Hepatocyte (in vitro differentiated cells): ENCODE results near the gene MRNIP. TPM values are rescaled to one million over a fixed set of nuclear protein-coding genes. Genes with fewer than 3 reads are reported as not detected.

ENCODE experiments used
- DNase-seq: peaks from one replicate; pipeline ENCODE4 v3.0.0-alpha.2; 2016; ENCODE audit warnings: low spot score
- H2AFZ ChIP-seq: fragments of 200-600 bp; sonication (generic); 2 replicates; pipeline ENCODE4 v1.6.0; 2016; ENCODE audit warnings: antibody characterized with exemption, mild to moderate bottlenecking
- H3K27ac ChIP-seq: fragments of 200-600 bp; sonication (generic); 2 replicates; pipeline ENCODE4 v1.5.1; 2016; ENCODE audit warnings: mild to moderate bottlenecking
- H3K27me3 ChIP-seq: fragments of 200-600 bp; sonication (generic); 2 replicates; pipeline ENCODE4 v1.6.1; 2016
- H3K36me3 ChIP-seq: fragments of 200-600 bp; sonication (generic); replicated peaks from 2 replicates; pipeline ENCODE4 v1.5.1; 2016; ENCODE audit warnings: low read depth; ENCODE audit not compliant: insufficient read depth
- H3K4me1 ChIP-seq: fragments of 200-600 bp; sonication (generic); 2 replicates; pipeline ENCODE4 v1.5.1; 2016; ENCODE audit warnings: mild to moderate bottlenecking, moderate library complexity; ENCODE audit not compliant: insufficient read depth
- H3K4me2 ChIP-seq: fragments of 200-600 bp; sonication (generic); 2 replicates; pipeline ENCODE4 v1.6.0; 2016
- H3K4me3 ChIP-seq: fragments of 200-600 bp; sonication (generic); 2 replicates; pipeline ENCODE4 v1.5.1; 2016; ENCODE audit warnings: mild to moderate bottlenecking
- H3K79me2 ChIP-seq: fragments of 200-600 bp; sonication (generic); 2 replicates; pipeline ENCODE4 v1.6.0; 2017; ENCODE audit warnings: mild to moderate bottlenecking
- H3K9me2 ChIP-seq: fragments of 200-600 bp; sonication (generic); replicated peaks from 2 replicates; pipeline ENCODE4 v1.6.0; 2017; ENCODE audit warnings: mild to moderate bottlenecking; ENCODE audit not compliant: insufficient read depth
- H3K9me3 ChIP-seq: fragments of 200-600 bp; sonication (generic); 2 replicates; pipeline ENCODE4 v1.5.1; 2016; ENCODE audit warnings: low read depth, mild to moderate bottlenecking
- H4K20me1 ChIP-seq: fragments of 200-600 bp; sonication (generic); 2 replicates; pipeline ENCODE4 v1.6.0; 2016; ENCODE audit warnings: mild to moderate bottlenecking; ENCODE audit not compliant: insufficient read depth, poor library complexity, severe bottlenecking
- EZH2 ChIP-seq: fragments of 200-600 bp; sonication (generic); IDR thresholded peaks from 2 replicates; pipeline ENCODE4 v1.6.1; 2016; ENCODE audit warnings: antibody characterized with exemption, mild to moderate bottlenecking, borderline replicate concordance
- EZH2phosphoT487 ChIP-seq: fragments of 200-600 bp; sonication (generic); IDR thresholded peaks from one replicate; pipeline ENCODE4 v1.6.1; 2018; ENCODE audit warnings: antibody characterized with exemption, mild to moderate bottlenecking, low read depth, moderate library complexity; ENCODE audit not compliant: unreplicated experiment, severe bottlenecking
- WGBS: methylation state at CpG from one replicate; pipeline ENCODE4 v1.1.6; 2016; ENCODE audit warnings: low lambda C conversion rate; ENCODE audit errors: missing lambda C conversion rate; 5-methylcytosine and 5-hydroxymethylcytosine counted together
- polyA plus RNA-seq: library from polyadenylated mRNA; unstranded; fragments of >200 nt; fragmentation: Nextera tagmentation; extraction: Ambion mirVana; gene quantifications from 2 replicates; pipeline ENCODE4 v1.2.1, GENCODE V29; 2016
- total RNA-seq: library from RNA; depleted of rRNA; stranded (reverse); fragments of >200 nt; gene quantifications from 2 replicates; pipeline ENCODE4 v1.2.3, GENCODE V29; 2014
- TF ChIP-seq, protein P1 (sequence below): fragments of 200-600 bp; sonication (generic); IDR thresholded peaks from 2 replicates; pipeline ENCODE4 v1.5.1; 2016; ENCODE audit warnings: antibody characterized with exemption, mild to moderate bottlenecking; ENCODE audit not compliant: poor library complexity

The MRNIP gene
- total and polyA plus RNA-seq, 2 experiments from 2014 or later, result 21.2 to 28.5 TPM

DNA sequence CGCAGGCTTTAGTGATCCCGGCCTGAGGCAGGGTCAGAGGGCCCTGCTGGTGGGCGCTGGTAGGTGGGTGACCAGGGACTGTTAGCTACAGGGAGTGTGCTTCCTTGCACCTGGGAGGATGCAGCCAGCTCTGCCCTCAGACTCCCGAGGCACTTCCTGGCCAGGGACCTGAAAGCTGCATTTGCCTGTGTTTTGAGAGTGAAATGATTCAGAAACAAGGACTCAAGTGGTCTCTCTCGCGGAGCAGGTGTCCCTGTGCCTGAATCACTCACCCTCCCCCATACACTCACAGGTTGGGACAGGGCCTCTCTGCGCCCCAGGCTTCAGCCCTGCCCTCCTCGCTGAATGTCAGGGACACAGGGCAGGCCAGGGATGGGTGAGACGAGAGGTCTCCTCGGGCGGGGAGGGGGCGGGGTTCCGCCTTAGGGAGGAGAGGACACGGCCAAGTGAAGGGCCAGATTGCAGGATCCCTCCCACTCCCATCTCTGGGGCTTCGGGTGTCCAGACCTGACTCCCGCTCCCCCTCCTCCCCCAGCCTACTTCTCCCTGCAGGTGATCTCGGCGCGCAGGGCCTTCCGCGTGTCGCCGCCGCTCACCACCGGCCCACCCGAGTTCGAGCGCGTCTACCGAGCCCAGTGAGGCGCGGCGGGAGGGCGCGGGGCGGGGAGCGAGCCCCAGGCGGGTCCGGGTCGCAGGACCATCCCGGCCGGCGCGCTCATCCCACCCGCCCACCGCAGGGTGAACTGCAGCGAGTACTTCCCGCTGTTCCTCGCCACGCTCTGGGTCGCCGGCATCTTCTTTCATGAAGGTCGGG lies 63.4 kb downstream of the MRNIP start:
- no peaks in the 10 kb centered on the region for H3K79me2 ChIP-seq
- TF ChIP-seq EZH2 (no peak), EZH2phosphoT487 (no peak)
- TF ChIP-seq, protein P1, sequence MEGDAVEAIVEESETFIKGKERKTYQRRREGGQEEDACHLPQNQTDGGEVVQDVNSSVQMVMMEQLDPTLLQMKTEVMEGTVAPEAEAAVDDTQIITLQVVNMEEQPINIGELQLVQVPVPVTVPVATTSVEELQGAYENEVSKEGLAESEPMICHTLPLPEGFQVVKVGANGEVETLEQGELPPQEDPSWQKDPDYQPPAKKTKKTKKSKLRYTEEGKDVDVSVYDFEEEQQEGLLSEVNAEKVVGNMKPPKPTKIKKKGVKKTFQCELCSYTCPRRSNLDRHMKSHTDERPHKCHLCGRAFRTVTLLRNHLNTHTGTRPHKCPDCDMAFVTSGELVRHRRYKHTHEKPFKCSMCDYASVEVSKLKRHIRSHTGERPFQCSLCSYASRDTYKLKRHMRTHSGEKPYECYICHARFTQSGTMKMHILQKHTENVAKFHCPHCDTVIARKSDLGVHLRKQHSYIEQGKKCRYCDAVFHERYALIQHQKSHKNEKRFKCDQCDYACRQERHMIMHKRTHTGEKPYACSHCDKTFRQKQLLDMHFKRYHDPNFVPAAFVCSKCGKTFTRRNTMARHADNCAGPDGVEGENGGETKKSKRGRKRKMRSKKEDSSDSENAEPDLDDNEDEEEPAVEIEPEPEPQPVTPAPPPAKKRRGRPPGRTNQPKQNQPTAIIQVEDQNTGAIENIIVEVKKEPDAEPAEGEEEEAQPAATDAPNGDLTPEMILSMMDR, result no peak
- H3K27ac ChIP-seq, result peak overlapping the region; percentile 94
- peaks cover 10% of the 10 kb centered on the region for H3K4me1 ChIP-seq
- peak overlapping the region; percentile 50 for H3K4me3 ChIP-seq
- H3K27me3 ChIP-seq, result no peaks in the 10 kb centered on the region
- no peaks in the 10 kb centered on the region for H3K36me3 ChIP-seq
- no peaks in the 10 kb centered on the region for H3K9me2 ChIP-seq
- no peaks in the 10 kb centered on the region for H3K9me3 ChIP-seq
- no peaks in the 10 kb centered on the region for H4K20me1 ChIP-seq
- H3K4me2 ChIP-seq, result peak overlapping the region; percentile 99
- H2AFZ ChIP-seq, result peak overlapping the region; percentile 84
- 20% methylated on average over 17 of the region's 53 CpGs for WGBS
- peak; percentile 63 for DNase-seq

DNA sequence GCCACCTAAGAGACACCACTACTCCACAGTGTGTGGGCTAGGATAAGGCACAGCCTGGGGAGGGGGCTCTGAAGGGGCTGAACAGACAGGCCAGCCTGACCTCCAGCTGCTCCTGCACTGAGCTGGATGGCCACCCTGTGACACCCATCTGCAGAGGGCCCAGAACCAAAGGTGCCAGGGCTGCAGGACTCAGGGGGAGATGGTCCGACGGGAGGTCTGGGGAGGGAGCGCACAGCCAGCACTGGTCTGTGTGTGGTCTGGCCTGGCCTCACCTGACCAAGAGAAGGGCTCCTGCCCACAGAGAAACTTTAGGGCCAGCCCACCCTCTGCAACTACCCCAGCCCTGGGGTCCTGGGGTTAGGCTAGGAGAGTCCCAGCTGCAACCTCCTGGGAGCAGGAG lies 64.0 kb downstream of the MRNIP start:
- Histone ChIP-seq H4K20me1 (no peaks in the 10 kb centered on the region), H3K9me2 (no peaks in the 10 kb centered on the region), H3K36me3 (no peaks in the 10 kb centered on the region), H3K27ac (no peak overlapping the region), H3K27me3 (no peaks in the 10 kb centered on the region), H3K4me1 (peaks cover 10% of the 10 kb centered on the region), H2AFZ (no peak overlapping the region), H3K79me2 (no peaks in the 10 kb centered on the region), H3K4me2 (peak overlapping the region; percentile 99), H3K9me3 (no peaks in the 10 kb centered on the region), H3K4me3 (no peak overlapping the region)
- DNase-seq, result no peak
- no peak for TF ChIP-seq EZH2phosphoT487
- TF ChIP-seq EZH2, result no peak
- TF ChIP-seq, protein P1, result no peak
- WGBS, result 100% methylated on average over 3 of the region's 3 CpGs

- WGBS, result 88% methylated on average over 3 of the region's 3 CpGs
- Histone ChIP-seq H3K9me3 (no peaks in the 10 kb centered on the region), H3K4me1 (peaks cover 10% of the 10 kb centered on the region), H4K20me1 (no peaks in the 10 kb centered on the region), H3K79me2 (no peaks in the 10 kb centered on the region), H3K27ac (no peak overlapping the region), H3K4me3 (no peak overlapping the region), H2AFZ (no peak overlapping the region), H3K36me3 (no peaks in the 10 kb centered on the region), H3K9me2 (no peaks in the 10 kb centered on the region), H3K4me2 (no peak overlapping the region), H3K27me3 (no peaks in the 10 kb centered on the region)
- TF ChIP-seq EZH2 (no peak), EZH2phosphoT487 (no peak)
- TF ChIP-seq, protein P1, result no peak
- no peak for DNase-seq
These were observed 64.4 kb downstream of the MRNIP start for GRCh38 chr5:179794171-179794570.
